MM.1S (cell line): ENCODE data around the gene CAPN15.

ENCODE experiments used
- DNase-seq: peaks from one replicate; pipeline ENCODE4 v3.0.0-alpha.2; 2015
- H2AFZ ChIP-seq: fragments of 300-600 bp; sonication (generic); 2 replicates; pipeline ENCODE4 v1.6.0; 2016; ENCODE audit warnings: antibody characterized with exemption, low read length
- H3F3A ChIP-seq: fragments of 300-600 bp; sonication (generic); 2 replicates; pipeline ENCODE4 v1.6.1; 2016; ENCODE audit warnings: mild to moderate bottlenecking, antibody characterized with exemption, low read length, moderate library complexity, mixed read lengths; ENCODE audit not compliant: insufficient read depth
- H3K27ac ChIP-seq: fragments of 300-600 bp; sonication (generic); 2 replicates; pipeline ENCODE4 v1.5.1; 2016; ENCODE audit warnings: mild to moderate bottlenecking, low read length
- H3K27me3 ChIP-seq: fragments of 300-600 bp; sonication (generic); replicated peaks from 2 replicates; pipeline ENCODE4 v1.6.0; 2016; ENCODE audit warnings: low read length; ENCODE audit not compliant: insufficient read depth
- H3K36me3 ChIP-seq: fragments of 300-600 bp; sonication (generic); replicated peaks from 2 replicates; pipeline ENCODE4 v1.6.1; 2016; ENCODE audit warnings: mild to moderate bottlenecking, low read length, mixed read lengths; ENCODE audit not compliant: insufficient read depth
- H3K4me1 ChIP-seq: fragments of 300-600 bp; sonication (generic); 2 replicates; pipeline ENCODE4 v1.6.1; 2016; ENCODE audit warnings: low read length, mixed read lengths
- H3K4me2 ChIP-seq: fragments of 300-600 bp; sonication (generic); 2 replicates; pipeline ENCODE4 v1.6.0; 2016; ENCODE audit warnings: low read depth, low read length
- H3K4me3 ChIP-seq: fragments of 300-600 bp; sonication (generic); 2 replicates; pipeline ENCODE4 v1.5.1; 2016; ENCODE audit warnings: low read length, mixed read lengths
- H3K79me2 ChIP-seq: fragments of 300-600 bp; sonication (generic); 2 replicates; pipeline ENCODE4 v1.6.1; 2016; ENCODE audit warnings: mixed run types, low read length, mixed read lengths
- H3K9ac ChIP-seq: fragments of 300-600 bp; sonication (generic); 2 replicates; pipeline ENCODE4 v1.6.1; 2016; ENCODE audit warnings: low read length, mixed read lengths
- H3K9me2 ChIP-seq: fragments of 300-600 bp; sonication (generic); replicated peaks from 2 replicates; pipeline ENCODE4 v1.6.1; 2016; ENCODE audit warnings: mild to moderate bottlenecking, low read length, mixed read lengths; ENCODE audit not compliant: insufficient read depth
- H3K9me3 ChIP-seq: fragments of 300-600 bp; sonication (generic); replicated peaks from 2 replicates; pipeline ENCODE4 v1.6.1; 2016; ENCODE audit warnings: mild to moderate bottlenecking, low read length, mixed read lengths; ENCODE audit not compliant: insufficient read depth
- H4K20me1 ChIP-seq: fragments of 300-600 bp; sonication (generic); 2 replicates; pipeline ENCODE4 v1.6.1; 2016; ENCODE audit warnings: mild to moderate bottlenecking, low read length, moderate library complexity, mixed read lengths; ENCODE audit not compliant: insufficient read depth
- EZH2 ChIP-seq: fragments of 300-600 bp; sonication (generic); optimal IDR thresholded peaks from 2 replicates; pipeline ENCODE3; 2017; ENCODE audit warnings: low read depth, mild to moderate bottlenecking, antibody characterized with exemption, low read length, mixed read lengths
- EZH2phosphoT487 ChIP-seq: fragments of 300-600 bp; sonication (generic); IDR thresholded peaks from 2 replicates; pipeline ENCODE4 v1.6.1; 2018; ENCODE audit warnings: antibody characterized with exemption, low read length
- TF ChIP-seq, protein P1 (sequence below): fragments of 300-600 bp; sonication (generic); IDR thresholded peaks from 2 replicates; pipeline ENCODE4 v1.5.1; 2016; ENCODE audit warnings: antibody characterized with exemption, low read length, mixed read lengths

Gene CAPN15

DNA sequence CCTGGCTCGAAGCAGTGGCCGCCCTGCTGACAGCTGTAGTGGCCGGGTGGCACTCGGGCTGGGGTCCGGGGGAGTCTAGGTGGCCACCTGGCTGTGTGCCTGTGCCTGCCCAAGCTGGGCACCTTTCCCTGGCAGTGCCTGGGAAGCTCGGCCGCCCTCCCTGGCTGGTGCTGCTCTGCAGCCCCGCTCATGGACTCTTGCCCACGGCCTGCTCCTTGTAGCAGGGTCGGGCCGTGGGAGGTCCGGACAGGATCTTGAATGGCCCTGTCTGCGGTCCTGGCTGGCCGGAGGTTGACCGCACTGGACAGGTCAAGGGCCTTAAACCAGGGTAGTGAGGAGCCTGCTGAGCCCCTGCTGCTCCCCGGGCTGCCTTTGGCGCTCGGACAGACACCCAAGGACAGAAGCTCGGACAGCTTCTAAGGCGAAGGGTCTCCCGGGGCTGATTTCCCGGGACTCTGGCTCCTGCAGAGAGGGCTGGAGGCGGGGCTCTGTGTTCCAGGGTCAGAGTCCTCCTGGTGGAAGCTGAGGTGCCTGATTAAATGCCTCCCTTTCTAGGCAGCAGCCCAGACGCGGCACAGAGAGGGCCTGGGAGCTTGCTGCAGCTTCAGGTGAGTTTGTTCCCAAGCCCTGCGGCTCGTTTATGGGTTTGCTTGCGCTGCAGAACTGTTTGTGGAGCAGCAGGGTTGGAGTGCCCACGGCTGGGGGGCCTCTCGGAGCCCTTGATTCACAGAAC lies 6.0 kb downstream of the CAPN15 start:
- Histone ChIP-seq H3K9ac (no peak overlapping the region), H3K27ac (no peak overlapping the region), H3K4me3 (no peak overlapping the region), H3K9me3 (no peaks in the 10 kb centered on the region), H3F3A (no peaks in the 10 kb centered on the region), H3K9me2 (no peaks in the 10 kb centered on the region), H3K4me2 (no peak overlapping the region), H3K79me2 (peaks cover 96% of the 10 kb centered on the region), H2AFZ (no peak overlapping the region), H3K27me3 (no peaks in the 10 kb centered on the region), H3K4me1 (no peaks in the 10 kb centered on the region; the same call in 1 of the 2 replicates), H3K36me3 (no peaks in the 10 kb centered on the region), H4K20me1 (peaks cover 6% of the 10 kb centered on the region; the same call in 1 of the 2 replicates)
- DNase-seq, result no peak
- TF ChIP-seq, protein P1, sequence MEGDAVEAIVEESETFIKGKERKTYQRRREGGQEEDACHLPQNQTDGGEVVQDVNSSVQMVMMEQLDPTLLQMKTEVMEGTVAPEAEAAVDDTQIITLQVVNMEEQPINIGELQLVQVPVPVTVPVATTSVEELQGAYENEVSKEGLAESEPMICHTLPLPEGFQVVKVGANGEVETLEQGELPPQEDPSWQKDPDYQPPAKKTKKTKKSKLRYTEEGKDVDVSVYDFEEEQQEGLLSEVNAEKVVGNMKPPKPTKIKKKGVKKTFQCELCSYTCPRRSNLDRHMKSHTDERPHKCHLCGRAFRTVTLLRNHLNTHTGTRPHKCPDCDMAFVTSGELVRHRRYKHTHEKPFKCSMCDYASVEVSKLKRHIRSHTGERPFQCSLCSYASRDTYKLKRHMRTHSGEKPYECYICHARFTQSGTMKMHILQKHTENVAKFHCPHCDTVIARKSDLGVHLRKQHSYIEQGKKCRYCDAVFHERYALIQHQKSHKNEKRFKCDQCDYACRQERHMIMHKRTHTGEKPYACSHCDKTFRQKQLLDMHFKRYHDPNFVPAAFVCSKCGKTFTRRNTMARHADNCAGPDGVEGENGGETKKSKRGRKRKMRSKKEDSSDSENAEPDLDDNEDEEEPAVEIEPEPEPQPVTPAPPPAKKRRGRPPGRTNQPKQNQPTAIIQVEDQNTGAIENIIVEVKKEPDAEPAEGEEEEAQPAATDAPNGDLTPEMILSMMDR, result no peak
- TF ChIP-seq EZH2phosphoT487, result no peak
- no peak for TF ChIP-seq EZH2

DNA sequence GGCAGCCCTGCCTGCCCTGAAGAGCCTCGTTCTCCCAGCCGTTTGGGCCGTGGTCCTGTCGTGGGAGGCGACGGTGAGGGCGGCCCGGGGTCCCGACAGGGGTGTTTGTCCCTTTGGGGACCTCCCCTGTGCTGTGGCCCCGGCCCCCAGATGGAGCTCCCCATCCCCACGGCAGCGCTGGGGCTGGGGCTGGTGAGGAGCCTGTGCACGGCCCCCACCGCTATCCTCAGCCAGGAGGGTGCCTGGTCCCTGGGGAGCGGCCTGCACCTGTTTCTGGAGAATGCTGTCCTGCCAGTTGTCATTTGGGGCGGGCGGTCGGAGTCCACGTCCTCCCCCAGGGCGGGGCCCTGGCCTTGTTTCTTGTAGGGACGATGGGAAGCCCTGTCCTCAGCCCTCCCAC lies 6.6 kb downstream of the CAPN15 start:
- H3K79me2 ChIP-seq, result peaks cover 95% of the 10 kb centered on the region
- no peaks in the 10 kb centered on the region; the same call in 1 of the 2 replicates for H3K4me1 ChIP-seq
- no peaks in the 10 kb centered on the region for H3K36me3 ChIP-seq
- H3F3A ChIP-seq, result no peaks in the 10 kb centered on the region
- peaks cover 6% of the 10 kb centered on the region; the same call in 1 of the 2 replicates for H4K20me1 ChIP-seq
- TF ChIP-seq, protein P1, result no peak
- TF ChIP-seq EZH2 (no peak), EZH2phosphoT487 (no peak)
- H3K9me2 ChIP-seq, result no peaks in the 10 kb centered on the region
- no peak overlapping the region for H2AFZ ChIP-seq
- no peaks in the 10 kb centered on the region for H3K27me3 ChIP-seq
- no peak overlapping the region for H3K4me2 ChIP-seq
- no peak overlapping the region for H3K9ac ChIP-seq
- H3K27ac ChIP-seq, result no peak overlapping the region
- no peak for DNase-seq
- no peak overlapping the region for H3K4me3 ChIP-seq
- H3K9me3 ChIP-seq, result no peaks in the 10 kb centered on the region

DNA sequence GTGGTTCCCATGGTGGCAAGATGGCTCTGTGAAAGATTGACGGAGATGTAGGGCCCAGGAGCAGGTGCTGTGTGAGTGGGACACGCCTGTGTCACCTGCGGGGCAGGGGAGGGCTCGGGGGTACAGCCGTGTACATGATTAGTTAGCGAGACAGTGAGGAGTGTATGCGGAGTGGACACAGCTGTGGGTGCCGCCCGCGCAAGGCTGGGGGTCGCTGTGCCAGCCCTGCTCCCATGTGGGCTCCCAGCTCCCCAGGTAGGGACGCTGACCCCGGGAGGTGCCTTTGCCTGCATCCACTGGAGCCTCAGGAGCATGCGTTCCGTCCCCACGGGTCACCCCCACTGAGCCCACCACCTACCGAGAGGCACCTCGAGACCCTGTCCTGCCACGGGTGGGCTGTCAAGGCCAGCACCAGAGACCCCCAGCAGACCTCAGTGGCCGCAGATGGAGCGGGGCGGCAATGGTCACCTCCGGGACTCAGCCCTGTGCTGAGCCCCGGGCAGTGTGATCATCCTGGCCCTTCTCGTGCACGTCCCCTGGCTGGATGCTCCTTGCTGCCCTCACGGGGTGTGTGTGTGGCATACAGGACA lies 7.4 kb downstream of the CAPN15 start:
- no peak for TF ChIP-seq EZH2phosphoT487
- TF ChIP-seq, protein P1, result no peak
- TF ChIP-seq EZH2, result no peak
- Histone ChIP-seq H3K36me3 (no peaks in the 10 kb centered on the region), H3F3A (no peaks in the 10 kb centered on the region), H3K4me1 (no peaks in the 10 kb centered on the region), H2AFZ (no peak overlapping the region), H4K20me1 (no peaks in the 10 kb centered on the region), H3K9me2 (no peaks in the 10 kb centered on the region), H3K9me3 (no peaks in the 10 kb centered on the region), H3K27me3 (no peaks in the 10 kb centered on the region), H3K4me2 (no peak overlapping the region), H3K27ac (no peak overlapping the region), H3K9ac (no peak overlapping the region), H3K4me3 (no peak overlapping the region), H3K79me2 (peaks cover 95% of the 10 kb centered on the region)
- DNase-seq, result no peak
